Upper lobe of left lung (tissue), 6 donors: ENCODE measurements around the gene GRIK4. TPM values are rescaled to one million over a fixed set of nuclear protein-coding genes. Genes with fewer than 3 reads are reported as not detected.

Source experiments
- ATAC-seq, 2 donors: fragments of 200-7000 bp; cut with Tn5 transposase; one replicate each; pipeline ENCODE4 v1.9.1; 2022; ENCODE audit warnings: mild to moderate bottlenecking in 2 of 2, moderate library complexity in 2 of 2; ENCODE audit not compliant: low FRiP score in 2 of 2
- DNase-seq, 2 donors: peaks; one replicate each; pipeline ENCODE4 v3.0.0-alpha.2; 2019 to 2020
- H3K27ac ChIP-seq, 4 donors: fragments of 200-600 bp; sonication (generic); one replicate each; pipeline ENCODE4 v1.5.1; 2016 to 2019
- H3K27me3 ChIP-seq, 4 donors: fragments of 200-600 bp; sonication (generic); one replicate each; pipeline ENCODE4 v1.5.1; 2017 to 2019
- H3K36me3 ChIP-seq, 4 donors: fragments of 200-600 bp; sonication (generic); one replicate each; pipeline ENCODE4 v1.5.1; 2016 to 2019
- H3K4me1 ChIP-seq, 4 donors: fragments of 200-600 bp; sonication (generic); one replicate each; pipeline ENCODE4 v1.5.1; 2018 to 2019
- H3K4me3 ChIP-seq, 4 donors: fragments of 200-600 bp; sonication (generic); one replicate each; pipeline ENCODE4 v1.5.1; 2017 to 2019; ENCODE audit warnings: mild to moderate bottlenecking in 2 of 4, moderate library complexity in 1 of 4
- H3K9me3 ChIP-seq, 4 donors: fragments of 200-600 bp; sonication (generic); one replicate each; pipeline ENCODE4 v1.5.1; 2018 to 2019
- CTCF ChIP-seq, 6 experiments: fragments of 450-650 bp in 4 of 6; fragments of 200-600 bp in 2 of 6; sonication (generic) in 2 of 6; IDR thresholded peaks; one replicate each; pipeline ENCODE4 v1.5.1; 2016 to 2019; ENCODE audit warnings: antibody characterized with exemption in 6 of 6
- EP300 ChIP-seq, 4 donors: sonication (generic); formaldehyde crosslinking; IDR thresholded peaks; one replicate each; pipeline ENCODE4 v1.5.1; 2017; ENCODE audit warnings: antibody characterized with exemption in 4 of 4, control low read depth in 2 of 4
- POLR2A ChIP-seq, 4 donors: fragments of 450-650 bp; IDR thresholded peaks; one replicate each; pipeline ENCODE4 v1.5.1; 2016 to 2017; ENCODE audit warnings: antibody characterized with exemption in 4 of 4, mild to moderate bottlenecking in 2 of 4
- POLR2AphosphoS5 ChIP-seq, 2 donors: sonication (generic); formaldehyde crosslinking; IDR thresholded peaks; one replicate each; pipeline ENCODE4 v1.5.1; 2017; ENCODE audit warnings: antibody characterized with exemption in 2 of 2
- WGBS, 2 donors: methylation state at CpG; one replicate each; pipeline ENCODE4 v1.1.5; 2017 to 2018; 5-methylcytosine and 5-hydroxymethylcytosine counted together
- total RNA-seq, 6 donors: library from RNA; depleted of rRNA in 4 of 6; stranded (reverse); fragments of >200 nt in 4 of 6; gene quantifications; one replicate each; pipeline versions ENCODE4 v1.1.0 to v1.2.1, GENCODE V29; 2016 to 2021
- donor health status: DM: no; HTN: no; CAD: no; lungs with moderate emphysema.
- donor health status: DM: no; HTN: yes; CAD: no; lungs with severe emphysema.

The GRIK4 gene
- total RNA-seq, 6 donors from 2014 or later, result 0.30 to 8.4 (median 0.78) TPM

DNA sequence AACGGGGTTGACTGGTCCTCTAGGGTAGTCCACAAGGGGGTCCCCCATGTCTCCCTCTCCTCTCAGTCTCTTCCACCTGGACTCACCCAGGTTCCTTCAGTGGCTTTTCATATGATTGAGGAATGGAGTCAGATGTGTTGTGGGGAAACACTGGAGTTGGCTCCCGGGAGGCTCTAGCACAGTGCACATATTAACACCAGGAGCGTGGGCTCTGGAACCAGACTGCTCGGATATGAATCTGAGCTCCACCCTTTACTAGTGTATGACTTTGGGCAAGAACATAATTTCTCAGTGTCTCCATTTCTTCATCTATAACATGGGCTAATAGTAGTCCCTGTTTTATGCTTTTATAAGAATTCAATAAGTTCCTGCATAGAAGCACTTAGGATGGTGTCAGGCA is 157.0 kb downstream of the GRIK4 start:
- H3K4me3 ChIP-seq, result no peak overlapping the region
- no peaks in the 10 kb centered on the region for H3K4me1 ChIP-seq
- TF ChIP-seq CTCF (IDR thresholded peaks at IDR 0.05) (no peak), POLR2AphosphoS5 (IDR thresholded peaks at IDR 0.05) (no peak), POLR2A (IDR thresholded peaks at IDR 0.05) (no peak), EP300 (IDR thresholded peaks at IDR 0.05) (no peak)
- ATAC-seq (no peak), DNase-seq (no peak)
- WGBS, 2 donors, result 74 to 76% methylated on average over 4 of the region's 4 CpGs
- H3K9me3 ChIP-seq, result no peaks in the 10 kb centered on the region
- no peaks in the 10 kb centered on the region for H3K27me3 ChIP-seq
- H3K36me3 ChIP-seq, result no peaks in the 10 kb centered on the region
- H3K27ac ChIP-seq, result no peak overlapping the region

DNA sequence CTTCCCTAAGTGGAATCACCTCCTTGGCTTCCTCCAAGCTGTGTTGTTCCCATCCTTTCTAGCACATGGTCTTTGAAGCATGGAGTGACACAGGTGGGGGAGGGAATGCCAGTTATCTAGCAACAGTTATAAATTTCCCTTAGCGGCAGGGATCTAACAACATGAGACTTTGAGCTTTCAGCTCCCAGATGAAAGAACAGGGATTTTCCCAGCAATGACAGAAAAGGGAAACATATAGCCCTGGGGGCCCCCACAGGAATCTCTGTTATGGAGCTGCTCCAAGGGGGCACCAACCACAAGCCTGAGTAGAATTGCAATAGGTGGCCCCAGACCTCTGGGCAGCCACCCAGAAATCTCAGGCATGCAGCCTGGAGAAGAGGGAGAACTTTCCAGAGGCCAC is 163.0 kb downstream of the GRIK4 start:
- no peak for ATAC-seq
- WGBS, 2 donors, result 71 to 86% methylated on average over 1 of the region's 1 CpG
- Histone ChIP-seq H3K27me3 (no peaks in the 10 kb centered on the region), H3K27ac (no peak overlapping the region), H3K9me3 (no peaks in the 10 kb centered on the region), H3K4me3 (no peak overlapping the region), H3K4me1 (no peaks in the 10 kb centered on the region), H3K36me3 (no peaks in the 10 kb centered on the region)
- DNase-seq, result no peak
- TF ChIP-seq POLR2AphosphoS5 (IDR thresholded peaks at IDR 0.05) (no peak), POLR2A (IDR thresholded peaks at IDR 0.05) (no peak), CTCF (IDR thresholded peaks at IDR 0.05) (no peak), EP300 (IDR thresholded peaks at IDR 0.05) (no peak)

DNA sequence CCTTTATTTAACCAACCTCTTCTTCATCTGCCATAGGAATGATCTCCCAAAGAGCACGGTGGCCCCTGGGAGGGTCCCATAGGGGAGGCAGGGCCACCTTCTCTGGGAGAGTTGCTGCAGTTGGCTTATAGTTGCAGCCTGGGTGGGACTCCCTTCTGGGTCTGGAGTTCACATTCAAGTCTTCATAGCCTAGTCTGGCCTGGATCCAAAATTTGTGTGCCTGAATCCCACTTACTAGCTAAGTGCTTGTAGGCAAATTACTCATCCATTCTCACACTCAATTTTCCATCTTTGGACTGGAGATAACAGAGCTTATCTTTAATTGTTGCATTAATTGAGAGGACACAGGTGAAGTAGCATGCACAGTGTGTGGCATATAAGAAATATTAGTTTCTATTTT is 163.6 kb downstream of the GRIK4 start:
- TF ChIP-seq POLR2A (IDR thresholded peaks at IDR 0.05), result no peak
- TF ChIP-seq CTCF (IDR thresholded peaks at IDR 0.05), result no peak
- TF ChIP-seq POLR2AphosphoS5 (IDR thresholded peaks at IDR 0.05), result no peak
- TF ChIP-seq EP300 (IDR thresholded peaks at IDR 0.05), result no peak
- Histone ChIP-seq H3K4me3 (no peak overlapping the region), H3K9me3 (no peaks in the 10 kb centered on the region), H3K36me3 (no peaks in the 10 kb centered on the region), H3K27me3 (no peaks in the 10 kb centered on the region), H3K27ac (no peak overlapping the region), H3K4me1 (no peaks in the 10 kb centered on the region)
- ATAC-seq, result no peak
- DNase-seq, result no peak
- 67 to 82% methylated on average over 1 of the region's 1 CpG for WGBS, 2 donors

GRCh38 chr11:120676991-120677390 is 165.4 kb downstream of the GRIK4 start:
- WGBS, 2 donors, result 54 to 58% methylated on average over 3 to 6 of the region's 6 CpGs
- no peak for TF ChIP-seq CTCF (IDR thresholded peaks at IDR 0.05)
- TF ChIP-seq EP300 (IDR thresholded peaks at IDR 0.05), result no peak
- TF ChIP-seq POLR2AphosphoS5 (IDR thresholded peaks at IDR 0.05), result no peak
- TF ChIP-seq POLR2A (IDR thresholded peaks at IDR 0.05), result no peak
- no peaks in the 10 kb centered on the region for H3K27me3 ChIP-seq
- H3K4me1 ChIP-seq, result no peaks in the 10 kb centered on the region
- ATAC-seq, result no peak
- no peak for DNase-seq
- H3K27ac ChIP-seq, result no peak overlapping the region
- no peak overlapping the region for H3K4me3 ChIP-seq
- H3K9me3 ChIP-seq, result no peaks in the 10 kb centered on the region
- no peaks in the 10 kb centered on the region for H3K36me3 ChIP-seq

GRCh38 chr11:120680322-120680721 is 168.8 kb downstream of the GRIK4 start:
- no peak for ATAC-seq
- Histone ChIP-seq H3K9me3 (no peaks in the 10 kb centered on the region), H3K4me3 (no peak overlapping the region), H3K27me3 (no peaks in the 10 kb centered on the region), H3K4me1 (no peaks in the 10 kb centered on the region), H3K36me3 (no peaks in the 10 kb centered on the region), H3K27ac (no peak overlapping the region)
- DNase-seq, result no peak
- no peak for TF ChIP-seq CTCF (IDR thresholded peaks at IDR 0.05)
- TF ChIP-seq POLR2AphosphoS5 (IDR thresholded peaks at IDR 0.05), result no peak
- no peak for TF ChIP-seq POLR2A (IDR thresholded peaks at IDR 0.05)
- no peak for TF ChIP-seq EP300 (IDR thresholded peaks at IDR 0.05)
- 95 to 97% methylated on average over 5 of the region's 5 CpGs for WGBS, 2 donors
